HL-60/S4 treated with retinoic acid at 250 ng/mL for 4 days and 3 days (cell line): ENCODE data around the gene TNFSF4.

Source experiments
- in situ Hi-C: fragments of 300-500 bp; cut with MboI; formaldehyde crosslinking; loops from 2 replicates; pipeline ENCODE4 v1.7.0; 2022; ENCODE audit warnings: low sequenced_read_pairs

The TNFSF4 gene

DNA sequence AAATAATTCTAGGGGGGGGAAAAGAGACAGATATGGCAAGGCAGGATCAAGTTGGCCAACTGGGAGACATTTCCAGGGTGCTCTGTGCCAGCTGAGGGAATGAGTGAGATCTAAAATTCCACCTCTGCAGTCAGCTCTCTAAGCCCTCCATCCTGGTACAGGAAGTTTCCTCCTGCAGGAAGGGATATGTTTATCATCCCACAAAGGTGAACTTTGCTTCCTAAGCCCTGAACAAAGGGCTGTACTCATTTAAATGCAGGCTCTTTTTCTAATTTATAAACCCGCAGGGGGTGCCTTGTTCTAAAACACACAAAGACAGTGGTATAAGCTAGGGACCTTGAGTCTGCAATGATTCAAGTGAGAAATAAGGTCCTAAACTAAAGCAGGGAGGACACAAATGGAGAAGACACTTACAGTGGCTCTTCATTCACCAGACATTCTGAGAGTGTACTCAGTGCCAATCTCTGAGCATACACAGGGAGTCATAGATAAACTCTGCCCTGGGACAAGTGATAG is 3.6 kb upstream of the TNFSF4 start:
- in situ Hi-C loops: no loop called here

DNA sequence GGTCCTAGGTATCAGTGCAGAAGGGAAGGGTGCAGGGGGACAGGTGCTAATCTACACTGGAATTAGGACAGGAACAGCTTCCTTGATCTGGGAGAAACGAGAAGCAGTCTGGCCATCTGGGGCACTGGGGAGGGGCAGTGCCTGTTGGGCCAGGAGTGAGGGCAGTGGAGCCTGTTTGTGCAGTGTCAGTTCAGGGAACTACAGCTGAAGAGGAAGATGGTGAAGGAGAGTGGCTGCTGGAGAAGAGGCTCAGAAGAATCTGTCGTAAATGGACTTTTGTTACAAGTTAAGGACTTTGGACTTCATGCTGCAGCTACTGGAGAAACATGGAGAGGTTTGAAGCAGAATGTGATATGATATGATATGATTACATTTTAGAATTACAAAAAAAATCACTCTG is 3.2 kb upstream of the TNFSF4 start:
- in situ Hi-C loops: no loop called here

GRCh38 chr1:173208868-173209267 is 1.7 kb upstream of the TNFSF4 start:
- in situ Hi-C loops: no loop called here

- in situ Hi-C loops: no loop called here
These were observed 1.0 kb upstream of the TNFSF4 start for GRCh38 chr1:173208146-173208545.

DNA sequence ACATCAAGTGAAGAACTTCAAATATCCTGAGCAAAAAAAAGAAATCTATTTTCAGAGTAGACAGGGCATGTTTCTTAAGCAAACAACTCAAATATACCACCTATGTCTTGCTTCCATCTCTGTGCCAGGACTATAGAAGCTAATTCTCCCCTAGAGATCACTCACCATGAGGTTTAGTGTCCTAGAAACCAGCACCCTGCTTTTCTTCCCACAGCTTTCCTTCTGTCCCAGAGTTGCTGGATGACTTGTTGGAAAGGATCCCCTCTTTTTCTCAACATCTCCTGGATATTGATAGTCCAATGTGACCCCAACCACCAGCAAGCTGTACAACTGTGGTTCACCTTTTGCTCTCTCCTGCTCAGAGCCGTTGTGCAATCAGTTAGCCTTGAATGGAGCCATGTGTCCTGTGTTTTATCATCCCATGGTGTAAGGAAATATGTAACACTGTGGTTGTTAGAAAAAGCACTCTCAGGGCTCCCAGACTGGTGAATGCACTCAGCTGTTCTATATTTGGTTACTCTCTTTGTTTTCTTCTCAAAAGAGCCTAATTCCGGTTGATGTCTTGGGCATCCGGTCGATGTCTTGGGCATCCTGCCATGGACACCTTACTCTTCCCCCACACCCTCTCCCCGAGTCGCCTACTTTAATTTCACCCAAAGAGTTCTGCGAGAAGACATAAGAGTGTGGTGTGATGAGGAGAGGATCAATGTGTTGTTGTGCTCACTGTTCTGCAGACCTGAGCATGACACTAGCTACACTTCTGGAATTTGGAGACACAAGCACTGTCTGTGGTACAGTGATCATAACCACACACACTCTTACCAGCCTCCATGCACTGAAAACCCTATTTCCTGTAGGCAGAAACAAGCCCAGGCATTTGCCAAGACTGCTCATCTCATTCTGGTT is 1.7 kb downstream of the TNFSF4 start:
- in situ Hi-C loops: no loop called here

DNA sequence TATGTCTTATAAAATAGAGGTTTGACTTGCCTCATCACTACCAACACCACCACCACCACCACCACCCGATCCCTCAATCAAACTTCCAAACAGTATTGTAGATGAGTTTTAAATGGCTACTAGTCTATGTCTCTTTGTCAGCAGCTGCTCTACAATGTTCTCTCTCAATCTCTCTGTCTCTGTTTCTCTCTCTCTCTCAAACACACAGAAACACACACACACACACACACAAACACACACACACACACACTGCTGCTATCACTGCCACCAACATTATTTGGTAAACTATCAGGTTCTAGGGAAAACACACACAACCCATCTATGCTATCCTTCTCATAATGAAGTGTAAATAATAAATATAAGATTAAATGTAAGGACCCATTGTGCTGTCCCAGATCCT is 2.4 kb downstream of the TNFSF4 start:
- in situ Hi-C loops: no loop called here

GRCh38 chr1:173202424-173203145 is 4.5 kb downstream of the TNFSF4 start:
- in situ Hi-C loops: no loop called here

DNA sequence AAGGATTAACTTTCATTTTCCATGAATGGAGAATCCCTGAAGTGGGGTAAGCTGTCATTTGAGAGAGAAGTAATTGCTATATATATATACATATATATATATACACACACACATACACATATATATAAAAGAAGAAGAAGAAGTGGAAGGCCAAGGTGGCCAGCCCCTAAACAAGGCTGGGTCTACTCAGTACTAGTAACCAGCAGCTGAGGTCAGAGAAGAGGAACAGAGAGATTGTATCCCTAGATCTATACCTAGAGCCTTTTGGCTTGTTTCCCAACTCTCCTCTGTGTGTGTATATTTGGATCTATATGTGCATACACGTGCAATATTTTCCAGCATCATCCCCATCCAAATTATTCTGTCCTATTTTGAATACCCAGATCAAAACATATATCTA is 5.2 kb downstream of the TNFSF4 start:
- in situ Hi-C loops: no loop called here

DNA sequence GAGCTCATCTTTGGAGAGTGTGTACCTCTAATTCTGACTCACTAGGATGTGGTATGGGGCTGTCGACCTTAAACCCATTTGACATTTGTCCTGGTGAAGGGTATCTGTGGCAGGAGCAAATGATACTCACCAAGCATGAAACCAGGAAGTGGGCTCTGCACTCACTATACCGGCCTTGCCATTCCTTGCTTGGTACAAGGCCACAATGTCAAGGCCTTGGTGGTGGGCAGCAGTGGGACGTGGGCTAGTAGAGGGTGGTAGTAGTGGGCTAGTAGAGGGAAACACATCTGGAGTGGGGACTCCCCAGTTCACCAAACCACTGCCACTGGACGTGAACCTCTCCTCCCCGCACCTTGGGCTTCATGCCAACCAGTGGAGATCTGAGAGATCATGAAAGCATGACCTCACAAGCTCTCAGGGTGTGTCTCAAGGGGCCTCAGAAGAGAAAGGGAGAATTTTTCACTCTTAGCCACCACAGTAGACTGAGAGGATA is 11.5 kb downstream of the TNFSF4 start:
- in situ Hi-C loops: loop anchor here (10.0 kb wide), 1 partner anchor 451 kb away; no protein-coding TSS in a partner anchor

DNA sequence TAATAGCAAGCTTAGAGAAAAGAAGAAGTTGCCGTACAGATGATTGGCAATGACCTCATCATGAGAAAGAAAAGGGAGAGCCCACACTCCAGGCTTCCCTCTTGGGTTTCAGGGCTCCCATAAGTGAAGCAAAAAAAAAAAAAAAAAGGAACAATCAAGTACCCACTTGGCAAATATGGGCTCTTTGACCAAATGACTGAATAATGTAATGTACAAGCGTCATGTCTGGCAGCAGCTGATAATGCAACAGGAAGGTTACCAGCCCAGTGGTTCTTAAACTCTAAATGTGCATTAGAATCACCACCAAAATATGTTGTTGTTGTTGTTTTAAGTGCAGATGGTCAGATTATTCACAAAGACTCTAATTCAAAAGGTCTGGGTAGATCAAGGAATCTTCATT is 13.5 kb downstream of the TNFSF4 start:
- in situ Hi-C loops: loop anchor here (10.0 kb wide), 1 partner anchor 449 kb away; no protein-coding TSS in a partner anchor

- in situ Hi-C loops: loop anchor here (10.0 kb wide), 1 partner anchor 446 kb away; no protein-coding TSS in a partner anchor
These were observed 16.0 kb downstream of the TNFSF4 start for GRCh38 chr1:173191011-173191705.

DNA sequence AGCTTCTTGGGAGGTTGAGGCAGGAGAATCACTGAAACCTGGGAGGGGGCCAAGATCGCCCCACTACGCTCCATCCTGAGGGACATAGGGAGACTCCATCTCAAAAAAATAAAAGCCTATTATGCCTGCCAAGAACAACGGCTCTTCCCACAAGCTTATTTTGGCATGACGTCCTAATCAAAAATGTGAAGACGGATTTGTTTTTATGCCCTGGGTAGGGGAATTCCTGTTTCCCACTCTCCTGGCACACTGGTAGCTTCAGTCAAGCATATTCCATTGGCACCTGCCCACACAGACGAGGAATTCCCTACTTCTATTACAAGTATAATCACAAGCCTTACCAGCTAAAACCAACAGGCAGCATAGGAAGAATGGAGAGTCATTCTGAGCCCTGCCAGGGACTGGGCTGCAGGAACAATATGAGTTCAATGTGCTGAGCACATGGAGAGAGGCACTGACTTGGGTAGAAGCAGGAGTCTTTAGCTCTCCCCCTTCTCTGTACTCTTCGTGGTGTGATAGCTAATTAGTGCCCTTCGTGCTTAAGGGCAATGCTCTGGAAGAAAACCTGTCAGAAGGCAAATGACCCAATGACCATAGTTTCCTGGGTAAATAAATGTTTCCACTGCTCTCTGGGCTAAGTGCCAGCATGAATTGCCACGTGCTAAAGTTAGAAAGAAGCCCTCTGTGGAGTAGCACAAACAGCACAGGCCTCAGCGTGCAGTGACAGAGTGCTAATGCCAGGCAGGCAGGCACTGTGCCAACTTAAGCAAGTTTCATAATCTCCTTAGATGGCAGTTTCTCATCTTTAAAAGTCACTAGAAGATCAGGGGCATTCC is 16.8 kb downstream of the TNFSF4 start:
- in situ Hi-C loops: loop anchor here (10.0 kb wide), 1 partner anchor 446 kb away; no protein-coding TSS in a partner anchor

GRCh38 chr1:173187671-173188237 is 19.4 kb downstream of the TNFSF4 start:
- in situ Hi-C loops: no loop called here

GRCh38 chr1:173181791-173182190 is 25.3 kb downstream of the TNFSF4 start:
- in situ Hi-C loops: no loop called here

GRCh38 chr1:173176246-173176645 is 30.9 kb downstream of the TNFSF4 start:
- in situ Hi-C loops: no loop called here

DNA sequence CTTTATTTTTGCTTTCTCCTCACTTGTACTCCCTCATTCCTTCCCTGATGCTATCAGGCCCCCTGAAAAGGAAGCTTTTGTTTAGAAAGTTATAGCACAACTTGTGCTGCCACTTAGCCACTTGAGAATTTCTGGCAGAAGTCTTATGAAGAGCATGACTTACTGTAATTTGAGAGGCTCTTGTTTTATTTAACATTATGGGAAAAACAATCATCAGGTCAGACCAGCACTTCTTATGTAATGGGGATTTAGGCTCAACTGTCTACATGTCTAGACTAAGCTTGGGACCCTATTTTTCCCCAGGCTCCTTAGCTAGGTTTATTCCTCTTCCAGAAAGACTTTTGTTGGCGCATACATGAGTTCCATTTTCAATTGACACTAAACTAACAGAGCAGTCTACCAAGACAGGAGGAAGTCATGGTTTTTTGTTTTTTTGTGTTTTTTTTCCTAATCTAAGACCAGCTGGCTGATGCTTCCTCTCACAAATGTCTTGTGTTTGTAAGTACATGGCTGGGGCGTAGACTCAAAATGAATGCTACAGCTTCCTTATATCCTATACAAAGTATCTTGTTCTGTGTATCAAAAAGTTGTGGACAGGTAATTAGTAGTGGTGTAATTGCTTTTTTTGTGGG is 31.5 kb downstream of the TNFSF4 start:
- in situ Hi-C loops: no loop called here

DNA sequence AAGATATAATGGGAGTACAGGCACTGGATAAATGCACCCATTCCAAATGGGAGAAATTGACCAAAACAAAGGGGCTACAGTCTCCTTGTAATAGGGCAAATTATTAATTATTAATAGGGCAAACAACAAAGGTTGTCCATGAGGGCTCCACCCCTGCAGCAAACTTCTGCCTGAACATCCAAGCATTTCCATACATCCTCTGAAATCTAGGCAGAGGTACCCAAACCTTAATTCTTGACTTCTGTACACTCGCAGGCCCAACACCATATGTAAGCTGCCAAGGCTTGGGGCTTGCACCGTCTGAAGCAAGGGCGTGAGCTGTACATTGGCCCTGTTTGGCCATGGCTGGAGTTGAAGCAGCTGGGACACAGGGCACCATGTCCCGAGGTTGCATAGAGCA is 33.7 kb downstream of the TNFSF4 start:
- in situ Hi-C loops: no loop called here

GRCh38 chr1:173171152-173171551 is 36.0 kb downstream of the TNFSF4 start:
- in situ Hi-C loops: no loop called here

GRCh38 chr1:173168941-173169340 is 38.2 kb downstream of the TNFSF4 start:
- in situ Hi-C loops: no loop called here
